Stimulated activated CD8-positive, alpha-beta memory T cell treated with anti-CD3 and anti-CD28 coated beads, Interleukin-2, amount 100 ng/mL, for 48 hours (primary cell): Measurements from ENCODE around the gene DSCAML1.
"Not testable (repeated sequence)": the region's sequence is repeated elsewhere in the genome, so short reads cannot be mapped to it uniquely, and the experiment has no call there.

ENCODE experiments used
- DNase-seq, 2 donors: peaks; one replicate each; pipeline ENCODE4 v3.0.0-alpha.2; 2020; ENCODE audit warnings: low read depth in 2 of 2

DSCAML1 gene

DNA sequence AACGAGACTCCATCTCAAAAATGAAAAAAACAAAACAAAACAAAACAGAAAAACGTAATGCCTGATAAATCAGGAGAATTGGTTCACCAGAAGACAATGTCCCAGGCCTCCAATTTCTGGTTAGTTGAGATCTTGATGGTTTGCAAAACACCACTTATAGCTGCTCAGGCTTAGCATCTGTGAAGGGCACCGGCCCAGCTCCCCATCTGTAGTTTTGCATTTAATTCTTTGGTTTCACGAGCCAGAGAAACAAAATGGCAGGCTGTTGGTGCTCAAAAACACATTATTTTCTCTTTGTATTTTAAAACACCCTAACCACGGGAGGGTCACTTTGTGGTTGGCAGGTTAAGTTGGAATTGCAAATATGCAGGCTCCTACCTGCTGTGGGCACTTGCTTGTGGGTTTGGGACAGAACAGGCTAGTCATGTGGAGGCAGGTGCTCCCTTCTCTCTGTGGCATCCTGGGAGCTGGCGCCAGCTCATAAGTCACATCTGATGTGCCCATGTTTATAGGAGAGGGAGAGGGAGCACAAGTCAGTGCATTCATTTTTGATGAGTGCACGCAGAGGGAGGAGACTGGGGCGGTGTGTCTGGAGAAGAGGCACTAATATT is 323.4 kb downstream of the DSCAML1 start:
- DNase-seq, result no peak

GRCh38 chr11:117471776-117472175 is 325.2 kb downstream of the DSCAML1 start:
- DNase-seq, result no peak

GRCh38 chr11:117470576-117470975 is 326.4 kb downstream of the DSCAML1 start:
- DNase-seq, result no peak

DNA sequence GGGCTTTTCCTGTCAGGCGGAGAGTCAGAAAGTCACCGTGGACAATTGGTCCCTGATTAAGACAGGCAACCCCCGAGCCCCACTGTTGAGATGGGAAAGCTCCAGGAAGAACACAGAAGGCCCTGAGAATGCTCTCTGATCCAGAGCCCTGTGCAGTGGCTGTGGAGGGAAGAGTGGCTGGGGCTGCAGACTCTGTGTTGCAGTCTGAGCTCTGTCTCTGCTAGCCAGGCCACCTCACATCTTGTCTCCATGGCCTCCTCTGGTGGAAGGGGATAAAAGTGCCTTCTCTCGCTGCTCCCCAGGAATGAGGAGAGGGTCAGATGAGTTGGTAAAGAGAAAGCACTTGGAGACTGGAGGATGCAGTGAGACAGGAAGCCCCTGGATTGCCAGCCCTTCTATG is 328.1 kb downstream of the DSCAML1 start:
- DNase-seq, result no peak

DNA sequence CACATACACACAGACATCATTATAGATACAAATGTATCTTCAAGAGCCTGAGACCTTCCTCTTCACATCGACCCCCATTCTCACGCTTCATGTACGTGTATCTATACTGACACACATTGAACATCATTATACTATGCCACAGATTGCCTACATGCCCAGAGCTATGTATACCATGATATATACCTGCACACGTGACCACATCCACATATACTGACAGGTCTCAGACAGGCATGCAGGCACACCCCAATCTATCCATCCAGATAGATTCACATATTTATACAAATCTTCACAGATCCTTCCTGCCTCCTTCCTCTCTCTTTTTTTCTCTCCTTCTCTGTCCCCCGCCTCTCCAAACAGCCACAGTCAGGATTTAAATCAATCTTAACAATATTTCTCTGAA is 329.2 kb downstream of the DSCAML1 start:
- no peak for DNase-seq

- DNase-seq, result no peak
These were observed 330.1 kb downstream of the DSCAML1 start for GRCh38 chr11:117466966-117467365.

GRCh38 chr11:117465236-117465997 is 331.6 kb downstream of the DSCAML1 start:
- no peak for DNase-seq

GRCh38 chr11:117464778-117465177 is 332.2 kb downstream of the DSCAML1 start:
- no peak for DNase-seq

- DNase-seq, result no peak
These were observed 334.2 kb downstream of the DSCAML1 start for GRCh38 chr11:117462864-117463247.

GRCh38 chr11:117462183-117462863 is 334.7 kb downstream of the DSCAML1 start:
- DNase-seq, result no peak

GRCh38 chr11:117461396-117462182 is 335.4 kb downstream of the DSCAML1 start:
- DNase-seq, result no peak

DNA sequence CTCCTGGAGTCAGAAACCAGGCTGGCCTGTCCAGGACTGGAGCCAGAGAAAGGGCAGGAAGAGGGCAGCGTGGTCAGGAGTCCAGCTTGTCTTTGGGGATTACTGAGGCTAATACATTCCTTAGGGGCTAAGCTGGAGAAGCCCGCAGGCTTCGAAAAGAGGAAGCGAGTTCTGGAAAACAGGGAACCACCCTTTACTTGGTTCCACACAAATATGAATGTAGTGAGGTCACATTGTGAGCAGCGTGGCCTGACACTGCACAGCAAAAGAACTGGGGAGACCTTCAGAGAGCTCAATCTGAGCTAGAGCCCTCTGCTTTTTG is 337.1 kb downstream of the DSCAML1 start:
- DNase-seq, result no peak

GRCh38 chr11:117459123-117459978 is 337.7 kb downstream of the DSCAML1 start:
- no peak for DNase-seq

DNA sequence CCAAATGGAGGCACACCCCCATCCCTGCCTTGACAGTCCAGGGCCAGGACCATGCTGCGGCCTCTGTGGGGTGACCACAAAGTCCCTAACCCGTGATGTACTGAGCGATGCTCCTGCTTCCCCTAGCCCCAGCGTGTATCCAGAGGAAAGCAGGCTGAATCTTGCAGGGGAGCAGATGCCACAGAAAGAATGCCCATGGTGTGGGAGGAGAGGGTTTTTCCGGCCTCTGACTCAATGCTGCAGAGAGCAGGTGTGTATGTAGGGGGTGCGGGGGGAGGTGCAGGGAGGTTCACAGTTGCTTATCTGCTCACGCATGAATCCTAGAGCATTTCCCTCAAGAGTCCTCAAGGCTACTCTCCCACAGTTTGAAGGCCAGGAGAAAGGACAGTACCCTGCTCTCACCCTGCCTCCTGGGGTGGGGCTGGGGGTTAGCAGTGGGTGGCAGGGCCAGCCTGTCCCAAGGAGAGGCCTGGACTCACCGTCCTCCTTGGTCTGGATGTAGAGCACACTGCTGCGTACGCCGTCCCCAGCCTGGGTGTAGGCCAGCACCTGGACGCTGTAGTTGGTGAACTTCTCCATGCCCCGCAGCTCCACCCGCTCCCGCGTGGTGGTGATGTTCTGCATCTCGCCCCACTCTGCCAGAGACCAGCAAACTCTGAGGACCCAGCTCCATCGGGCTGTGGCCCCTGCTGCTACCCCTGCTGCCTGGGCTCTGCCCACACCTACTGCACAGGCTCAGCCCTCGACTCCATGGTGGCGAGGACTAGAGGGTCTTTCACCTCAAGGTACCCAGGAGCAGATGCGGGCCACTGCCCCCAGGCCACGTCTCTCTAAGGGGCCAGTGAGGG is 338.5 kb downstream of the DSCAML1 start:
- DNase-seq, result peak; percentile 21 to 43

- no peak for DNase-seq
These were observed 339.2 kb downstream of the DSCAML1 start for GRCh38 chr11:117457835-117458234.

DNA sequence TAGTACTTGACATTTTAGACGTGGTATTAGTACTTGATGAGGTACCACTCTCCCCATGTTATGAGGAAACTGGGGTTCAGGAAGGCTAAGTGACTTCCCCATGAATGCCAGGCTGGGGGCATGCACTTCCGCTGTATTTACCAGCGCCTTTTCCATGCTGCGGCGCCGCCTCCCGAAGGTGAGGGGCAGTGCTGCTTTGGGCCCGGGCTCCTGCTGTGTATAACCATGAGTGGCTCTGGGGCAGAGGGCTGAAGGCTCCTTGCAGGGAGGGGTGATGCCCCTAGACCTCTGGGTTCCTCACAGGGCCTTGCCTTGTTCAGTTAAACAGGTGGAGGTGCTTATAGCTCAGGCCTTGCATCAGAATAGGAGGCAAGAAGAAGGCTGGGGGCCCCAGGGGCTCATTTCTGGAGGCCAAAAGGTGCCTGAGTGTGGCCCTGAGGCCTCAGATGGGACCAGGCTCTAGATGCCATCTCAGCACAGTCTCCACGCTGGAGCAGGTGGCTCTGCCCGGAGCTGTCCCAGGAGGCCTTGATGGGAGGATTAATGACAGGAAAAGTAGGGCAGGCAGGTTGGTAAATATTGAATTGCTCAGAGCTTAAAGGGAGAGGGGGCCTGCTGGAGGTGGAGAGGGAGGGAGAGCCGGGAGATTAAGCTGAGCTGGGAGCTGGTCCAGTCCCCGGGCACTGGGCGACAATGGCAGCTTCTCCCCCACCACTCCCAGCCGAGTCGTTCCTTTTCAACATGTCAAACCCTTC is 339.8 kb downstream of the DSCAML1 start:
- DNase-seq, result no peak

GRCh38 chr11:117456721-117457029 is 340.3 kb downstream of the DSCAML1 start:
- not testable (repeated sequence) for DNase-seq

GRCh38 chr11:117456027-117456720 is 340.8 kb downstream of the DSCAML1 start:
- DNase-seq, result peak; percentile 13 to 37

- no peak for DNase-seq
These were observed 342.5 kb downstream of the DSCAML1 start for GRCh38 chr11:117454564-117454917.
